Measurements from ENCODE around the gene CCS. TPM values are rescaled to one million over a fixed set of nuclear protein-coding genes. Genes with fewer than 3 reads are reported as not detected.

Gene CCS
- polyA plus RNA-seq, 1 donor, result 33.0 TPM

Other genes with a start within 250 kb of the CCS start
- gene BRMS1, start 248.1 kb upstream of the CCS start, polyA plus RNA-seq (ENCODE audit: insufficient read length), result 21.8 TPM
- gene B4GAT1, start 245.6 kb upstream of the CCS start, polyA plus RNA-seq (ENCODE audit: insufficient read length), result 20.3 TPM
- 32.1 TPM for gene SLC29A2, start 221.4 kb upstream of the CCS start, polyA plus RNA-seq (ENCODE audit: insufficient read length)
- gene NPAS4, start 172.2 kb upstream of the CCS start, polyA plus RNA-seq (ENCODE audit: insufficient read length), result 0.28 TPM
- gene MRPL11, start 154.3 kb upstream of the CCS start, polyA plus RNA-seq (ENCODE audit: insufficient read length), result 50.0 TPM
- 6.9 TPM for gene PELI3, start 126.3 kb upstream of the CCS start, polyA plus RNA-seq (ENCODE audit: insufficient read length)
- gene DPP3, start 112.8 kb upstream of the CCS start, polyA plus RNA-seq (ENCODE audit: insufficient read length), result 24.0 TPM
- gene BBS1, start 82.5 kb upstream of the CCS start, polyA plus RNA-seq (ENCODE audit: insufficient read length), result 17.8 TPM
- 4.3 TPM for gene ZDHHC24, start 47.1 kb upstream of the CCS start, polyA plus RNA-seq (ENCODE audit: insufficient read length)
- 24.1 TPM for gene ACTN3, start 46.3 kb upstream of the CCS start, polyA plus RNA-seq (ENCODE audit: insufficient read length)
- gene CTSF, start 24.6 kb upstream of the CCS start, polyA plus RNA-seq (ENCODE audit: insufficient read length), result 22.6 TPM
- gene CCDC87, start 122 bp upstream of the CCS start, polyA plus RNA-seq (ENCODE audit: insufficient read length), result 0.06 TPM
- gene RBM14, start 23.4 kb downstream of the CCS start, polyA plus RNA-seq (ENCODE audit: insufficient read length), result 34.5 TPM
- 127 TPM for gene RBM4, start 45.5 kb downstream of the CCS start, polyA plus RNA-seq (ENCODE audit: insufficient read length)
- gene RBM4B, start 84.7 kb downstream of the CCS start, polyA plus RNA-seq (ENCODE audit: insufficient read length), result 35.7 TPM
- gene SPTBN2, start 136.0 kb downstream of the CCS start, polyA plus RNA-seq (ENCODE audit: insufficient read length), result 15.9 TPM

Data from forelimb muscle (tissue), 1 donor.